ENCODE measurements around the gene BRAF.
"Not testable (repeated sequence)": the region's sequence is repeated elsewhere in the genome, so short reads cannot be mapped to it uniquely, and the experiment has no call there.

GRCh38 chr7:140942242-140942641 is 17.5 kb upstream of the BRAF start:
- not testable (repeated sequence) for TF ChIP-seq CTCF, POLR2A (IDR thresholded peaks at IDR 0.05)

All from lower leg skin (tissue), 3 donors.